Testis (tissue), 3 donors: ENCODE data around the gene CADM1. TPM values are rescaled to one million over a fixed set of nuclear protein-coding genes. Genes with fewer than 3 reads are reported as not detected.

Experiments
- DNase-seq: peaks from one replicate; pipeline ENCODE4 v3.0.0-alpha.2; 2019
- H3K27ac ChIP-seq, 2 donors: fragments of 200-600 bp; sonication (generic); one replicate each; pipeline ENCODE4 v1.5.1; 2019
- H3K27me3 ChIP-seq: fragments of 200-600 bp; sonication (generic); one replicate; pipeline ENCODE4 v1.5.1; 2019
- H3K36me3 ChIP-seq: fragments of 200-600 bp; sonication (generic); one replicate; pipeline ENCODE4 v1.5.1; 2017; ENCODE audit warnings: low read depth; ENCODE audit errors: missing control alignments
- H3K4me1 ChIP-seq: fragments of 200-600 bp; sonication (generic); one replicate; pipeline ENCODE4 v1.5.1; 2019
- H3K4me3 ChIP-seq, 2 donors: fragments of 200-600 bp; sonication (generic); one replicate each; pipeline ENCODE4 v1.5.1; 2017 to 2019
- H3K9me3 ChIP-seq: fragments of 200-600 bp; sonication (generic); one replicate; pipeline ENCODE4 v1.5.1; 2017
- POLR2A ChIP-seq: fragments of 450-650 bp; IDR thresholded peaks from one replicate; pipeline ENCODE4 v1.6.1; 2017; ENCODE audit warnings: antibody characterized with exemption, mild to moderate bottlenecking, moderate library complexity
- WGBS, 2 donors: methylation state at CpG; one replicate each; pipeline ENCODE4 v1.1.5; 2018; 5-methylcytosine and 5-hydroxymethylcytosine counted together
- intact Hi-C: fragments of 100-400 bp; cut with DNase I; formaldehyde crosslinking; loops from one replicate; pipeline ENCODE4 v1.15.1; 2023; ENCODE audit warnings: low total_unique reads
- polyA plus RNA-seq: library from polyadenylated mRNA; stranded (reverse); fragments of 350-450 nt; fragmentation: Illumina TruSeq; extraction: RNeasy Lipid Tissue Mini Kit (QIAGEN cat#74804); gene quantifications from one replicate; pipeline ENCODE4 v1.2.3, GENCODE V29; 2014; ENCODE audit warnings: low read depth, low replicate concordance; ENCODE audit not compliant: insufficient read depth
- total RNA-seq, 2 donors: library from RNA; depleted of rRNA; stranded (reverse); fragments of >200 nt; gene quantifications; one replicate each; pipeline ENCODE4 v1.2.3, GENCODE V29; 2016
- TF ChIP-seq, protein P1 (sequence below), 3 experiments: fragments of 450-650 bp in 2 of 3; fragments of 200-600 bp in 1 of 3; sonication (generic) in 1 of 3; IDR thresholded peaks; one replicate each; pipeline ENCODE4 v1.5.1; 2016 to 2019; ENCODE audit warnings: antibody characterized with exemption in 3 of 3, mild to moderate bottlenecking in 2 of 3, moderate library complexity in 1 of 3

CADM1 gene
- total and polyA plus RNA-seq, 3 donors from 2014 or later: 135 to 230 (median 216) TPM

DNA sequence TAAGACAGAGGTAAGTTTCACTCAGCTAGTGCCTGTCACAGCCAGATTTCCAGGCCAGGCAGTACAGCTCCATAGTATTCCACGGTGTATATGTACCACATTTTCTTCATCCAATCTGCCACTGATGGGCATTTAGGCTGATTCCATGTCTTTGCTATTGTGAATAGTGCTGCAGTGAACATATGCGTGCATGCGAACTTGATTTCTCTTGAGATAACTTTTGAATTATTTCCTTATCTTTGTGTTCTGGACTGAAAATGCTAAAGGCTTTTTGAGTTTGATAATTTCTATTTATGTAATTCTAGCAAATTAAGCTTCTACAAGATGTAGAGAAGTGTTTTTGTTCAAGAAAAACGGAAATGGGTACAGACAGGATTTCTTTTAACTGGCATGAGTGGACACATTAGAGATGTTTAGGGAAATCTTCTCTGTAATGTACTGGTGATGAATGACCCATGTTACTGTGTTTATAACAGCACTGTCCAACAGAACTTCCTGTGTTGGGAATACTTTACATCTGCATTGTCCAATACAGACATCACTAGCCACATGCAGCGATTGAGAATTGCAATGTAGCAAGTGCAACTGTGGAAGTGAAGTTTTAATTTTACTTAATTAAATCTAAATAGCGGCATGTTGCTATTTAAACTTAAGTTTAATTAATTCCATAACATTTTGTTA is 151.3 kb downstream of the CADM1 start:
- 87 to 89% methylated on average over 6 of the region's 6 CpGs for WGBS, 2 donors
- Histone ChIP-seq H3K9me3 (no peaks in the 10 kb centered on the region), H3K27me3 (no peaks in the 10 kb centered on the region), H3K4me1 (no peaks in the 10 kb centered on the region), H3K4me3 (no peak overlapping the region), H3K27ac (no peak overlapping the region), H3K36me3 (no peaks in the 10 kb centered on the region)
- intact Hi-C loops: no loop called here
- DNase-seq: no peak
- TF ChIP-seq, protein P1, sequence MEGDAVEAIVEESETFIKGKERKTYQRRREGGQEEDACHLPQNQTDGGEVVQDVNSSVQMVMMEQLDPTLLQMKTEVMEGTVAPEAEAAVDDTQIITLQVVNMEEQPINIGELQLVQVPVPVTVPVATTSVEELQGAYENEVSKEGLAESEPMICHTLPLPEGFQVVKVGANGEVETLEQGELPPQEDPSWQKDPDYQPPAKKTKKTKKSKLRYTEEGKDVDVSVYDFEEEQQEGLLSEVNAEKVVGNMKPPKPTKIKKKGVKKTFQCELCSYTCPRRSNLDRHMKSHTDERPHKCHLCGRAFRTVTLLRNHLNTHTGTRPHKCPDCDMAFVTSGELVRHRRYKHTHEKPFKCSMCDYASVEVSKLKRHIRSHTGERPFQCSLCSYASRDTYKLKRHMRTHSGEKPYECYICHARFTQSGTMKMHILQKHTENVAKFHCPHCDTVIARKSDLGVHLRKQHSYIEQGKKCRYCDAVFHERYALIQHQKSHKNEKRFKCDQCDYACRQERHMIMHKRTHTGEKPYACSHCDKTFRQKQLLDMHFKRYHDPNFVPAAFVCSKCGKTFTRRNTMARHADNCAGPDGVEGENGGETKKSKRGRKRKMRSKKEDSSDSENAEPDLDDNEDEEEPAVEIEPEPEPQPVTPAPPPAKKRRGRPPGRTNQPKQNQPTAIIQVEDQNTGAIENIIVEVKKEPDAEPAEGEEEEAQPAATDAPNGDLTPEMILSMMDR (IDR thresholded peaks at IDR 0.05): no peak
- no peak for TF ChIP-seq POLR2A

DNA sequence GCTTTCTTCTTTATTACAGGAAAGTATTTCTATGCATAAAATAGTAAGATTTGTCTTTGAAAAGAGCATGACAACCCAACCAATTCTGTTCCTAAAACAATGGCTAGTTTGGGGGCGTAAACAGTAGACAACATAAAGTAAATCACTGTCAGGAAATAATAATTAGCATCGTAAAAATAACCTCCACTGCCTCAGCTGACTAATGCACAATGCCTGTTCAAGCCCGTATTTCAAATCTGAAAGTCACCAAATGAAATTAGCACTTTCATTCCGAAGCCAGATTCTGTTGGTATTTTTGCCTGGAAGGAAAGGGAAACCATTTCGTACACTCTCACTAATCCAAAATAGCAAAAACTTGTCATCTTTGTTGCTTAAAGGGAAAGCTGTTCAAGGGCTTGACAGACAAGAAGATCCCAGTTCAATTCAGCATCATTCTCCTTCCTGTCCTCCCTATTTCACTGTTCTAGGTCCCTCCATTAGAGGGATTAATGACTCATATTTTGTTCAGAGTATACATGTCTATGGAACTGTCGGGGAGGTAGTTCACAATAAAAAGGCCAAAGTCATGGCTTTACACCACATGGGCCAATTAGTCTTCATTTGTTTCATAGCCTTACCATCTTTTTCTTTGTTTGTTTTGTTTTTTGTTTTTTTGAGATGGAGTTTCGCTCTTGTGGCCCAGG is 154.7 kb downstream of the CADM1 start:
- no peak for DNase-seq
- TF ChIP-seq, protein P1 (IDR thresholded peaks at IDR 0.05): no peak
- TF ChIP-seq POLR2A: no peak
- Histone ChIP-seq H3K4me3 (no peak overlapping the region), H3K9me3 (no peaks in the 10 kb centered on the region), H3K36me3 (no peaks in the 10 kb centered on the region), H3K4me1 (no peaks in the 10 kb centered on the region), H3K27ac (no peak overlapping the region), H3K27me3 (no peaks in the 10 kb centered on the region)
- intact Hi-C loops: no loop called here
- 84 to 91% methylated on average over 7 of the region's 7 CpGs for WGBS, 2 donors

DNA sequence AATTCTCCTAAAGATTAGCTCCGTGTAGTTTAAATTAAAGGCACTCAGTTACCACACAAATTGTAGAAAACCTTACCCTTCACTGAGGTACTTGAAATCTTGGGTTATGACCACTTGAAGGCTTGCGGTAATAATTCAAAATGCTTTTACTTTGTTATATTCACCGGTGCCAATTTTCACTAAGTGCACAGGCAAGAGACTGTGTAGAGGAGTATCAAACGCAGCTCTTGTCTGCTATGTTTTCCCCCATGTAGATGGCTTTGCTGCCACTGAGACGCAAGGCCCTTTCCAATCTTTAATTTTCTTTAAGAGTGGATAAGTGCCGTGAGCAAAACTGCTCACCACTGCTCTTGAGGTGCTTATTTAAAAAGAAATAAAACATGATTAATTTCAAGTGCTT is 155.8 kb downstream of the CADM1 start:
- H3K36me3 ChIP-seq: no peaks in the 10 kb centered on the region
- WGBS, 2 donors: 90 to 93% methylated on average over 6 of the region's 6 CpGs
- H3K27ac ChIP-seq: no peak overlapping the region
- no peaks in the 10 kb centered on the region for H3K4me1 ChIP-seq
- no peaks in the 10 kb centered on the region for H3K9me3 ChIP-seq
- TF ChIP-seq POLR2A: no peak
- TF ChIP-seq, protein P1 (IDR thresholded peaks at IDR 0.05): no peak
- intact Hi-C loops: no loop called here
- no peak overlapping the region for H3K4me3 ChIP-seq
- H3K27me3 ChIP-seq: no peaks in the 10 kb centered on the region
- DNase-seq: no peak

DNA sequence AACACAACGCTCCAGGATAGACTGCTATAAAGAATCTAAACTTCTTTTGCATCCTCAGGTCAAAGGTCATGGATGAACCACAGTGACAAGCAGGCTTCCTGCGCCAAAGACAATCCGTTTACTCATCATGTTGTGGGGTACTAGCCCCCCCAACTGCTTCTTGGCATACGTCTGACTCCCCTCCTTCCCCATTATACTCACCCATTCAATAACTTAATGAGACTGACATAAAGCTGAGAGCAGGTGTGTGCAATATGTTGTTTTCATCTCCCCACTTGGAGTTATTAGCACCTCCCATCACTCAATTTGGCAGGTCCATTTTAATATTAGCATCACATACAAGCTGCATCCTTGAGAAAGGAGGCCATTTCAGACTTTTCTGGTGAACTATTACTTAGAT is 157.1 kb downstream of the CADM1 start:
- H3K36me3 ChIP-seq: no peaks in the 10 kb centered on the region
- H3K27me3 ChIP-seq: no peaks in the 10 kb centered on the region
- WGBS, 2 donors: 95% methylated on average over 4 of the region's 4 CpGs
- H3K4me3 ChIP-seq: no peak overlapping the region
- no peak for TF ChIP-seq POLR2A
- H3K4me1 ChIP-seq: peaks cover under 1% of the 10 kb centered on the region
- intact Hi-C loops: no loop called here
- DNase-seq: no peak
- no peak overlapping the region for H3K27ac ChIP-seq
- no peaks in the 10 kb centered on the region for H3K9me3 ChIP-seq

DNA sequence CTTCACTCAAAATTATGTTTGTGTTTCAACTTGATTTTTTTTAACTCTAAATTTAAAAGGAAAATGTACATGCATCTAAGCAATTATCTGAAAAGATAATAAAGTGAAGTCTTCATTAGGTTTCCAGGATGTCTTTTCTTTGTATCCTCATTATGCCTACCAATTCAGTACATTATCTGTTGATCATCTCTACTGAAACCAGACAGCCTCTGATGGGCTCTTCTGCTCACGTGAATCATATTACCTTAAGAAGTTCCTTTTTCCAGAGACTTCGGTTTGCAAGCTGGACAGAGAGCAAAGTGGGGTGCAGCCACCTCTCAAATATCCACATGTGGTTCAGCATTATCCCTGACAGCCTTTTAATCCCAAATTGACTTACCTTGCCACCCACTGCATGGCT is 158.4 kb downstream of the CADM1 start:
- Histone ChIP-seq H3K9me3 (no peaks in the 10 kb centered on the region), H3K27me3 (no peaks in the 10 kb centered on the region), H3K4me3 (no peak overlapping the region), H3K36me3 (no peaks in the 10 kb centered on the region), H3K4me1 (peaks cover 6% of the 10 kb centered on the region), H3K27ac (no peak overlapping the region)
- intact Hi-C loops: no loop called here
- WGBS, 2 donors: 77 to 92% methylated on average over 2 of the region's 2 CpGs
- no peak for TF ChIP-seq POLR2A
- TF ChIP-seq, protein P1 (IDR thresholded peaks at IDR 0.05): no peak
- no peak for DNase-seq
